Occipital lobe (tissue), 2 donors: ENCODE results near the gene CYP27B1. TPM values are rescaled to one million over a fixed set of nuclear protein-coding genes. Genes with fewer than 3 reads are reported as not detected.

Experiments used
- DNase-seq: peaks from one replicate; lab custom pipeline; 2025; lab: John Stamatoyannopoulos, UW
- total RNA-seq: library from RNA; depleted of rRNA; stranded (reverse); fragments of >200 nt; gene quantifications from one replicate; pipeline ENCODE4 v1.2.3, GENCODE V29; 2014

Gene CYP27B1
- total RNA-seq, 1 donor from 2014 or later = not detected

- DNase-seq = peak; percentile 100
Observed at GRCh38 chr12:57751788-57752667, 14.8 kb downstream of the CYP27B1 start, which contains the start of gene CDK4. TSS of gene CDK4 (minus strand) at chr12:57752310. CDS start at chr12:57751717, 593 bp downstream.

- no peak for DNase-seq
Observed at GRCh38 chr12:57751432-57751787, 15.5 kb downstream of the CYP27B1 start.

GRCh38 chr12:57750561-57751431, 16.1 kb downstream of the CYP27B1 start:
- DNase-seq = no peak

GRCh38 chr12:57749061-57749460, 17.8 kb downstream of the CYP27B1 start:
- DNase-seq = no peak

- no peak for DNase-seq
Observed at GRCh38 chr12:57746025-57746424, 20.9 kb downstream of the CYP27B1 start.

- DNase-seq = no peak
Observed at GRCh38 chr12:57745485-57745881, 21.4 kb downstream of the CYP27B1 start.

GRCh38 chr12:57744777-57745484, 21.9 kb downstream of the CYP27B1 start, which contains the start of gene TSPAN31:
TSS of gene TSPAN31 (plus strand) at chr12:57745039. CDS start at chr12:57745155, 116 bp downstream.
- DNase-seq = peak; percentile 97

GRCh38 chr12:57744194-57744776, 22.6 kb downstream of the CYP27B1 start:
- no peak for DNase-seq

- DNase-seq = no peak
Observed at GRCh38 chr12:57743769-57744168, 23.1 kb downstream of the CYP27B1 start.

GRCh38 chr12:57741844-57742738, 24.8 kb downstream of the CYP27B1 start:
- DNase-seq = no peak

GRCh38 chr12:57741413-57741789, 25.5 kb downstream of the CYP27B1 start:
- no peak for DNase-seq

GRCh38 chr12:57740656-57741412, 26.0 kb downstream of the CYP27B1 start:
- DNase-seq = peak; percentile 35

GRCh38 chr12:57739914-57740538, 26.9 kb downstream of the CYP27B1 start:
- DNase-seq = no peak

- peak; percentile 26 for DNase-seq
Observed at GRCh38 chr12:57739387-57739786, 27.5 kb downstream of the CYP27B1 start.

GRCh38 chr12:57738661-57739237, 28.1 kb downstream of the CYP27B1 start, which contains the start of gene AGAP2:
TSS of gene AGAP2 (minus strand) at chr12:57738742. CDS start at chr12:57738246, 496 bp downstream.
- DNase-seq = peak; percentile 20

GRCh38 chr12:57737467-57738460, 29.1 kb downstream of the CYP27B1 start:
- no peak for DNase-seq
